ENCODE measurements around the gene ZNF3.

The ZNF3 gene

GRCh38 chr7:100065452-100066186 lies 15.9 kb downstream of the ZNF3 start:
- Histone ChIP-seq H3K9me3 (ENCODE audit: insufficient read depth, low read depth, low read length) (peaks cover under 1% of the 10 kb centered on the region; the same call in 1 of the 2 replicates), H3K4me3 (ENCODE audit: low read length, poor library complexity, severe bottlenecking) (no peak overlapping the region), H3K9ac (ENCODE audit: low read depth, low read length, poor library complexity, severe bottlenecking) (no peak overlapping the region), H2AFZ (ENCODE audit: low read length) (no peak overlapping the region), H3K27me3 (ENCODE audit: insufficient read depth, low read length, poor library complexity, severe bottlenecking) (no peaks in the 10 kb centered on the region), H3K79me2 (ENCODE audit: insufficient read depth, low read length) (no peaks in the 10 kb centered on the region), H3K4me1 (ENCODE audit: insufficient read depth, low read length, poor library complexity, severe bottlenecking) (no peaks in the 10 kb centered on the region), H3F3A (ENCODE audit: low read depth) (no peaks in the 10 kb centered on the region), H3K4me2 (ENCODE audit: low read depth, low read length, poor library complexity, severe bottlenecking) (no peak overlapping the region), H3K36me3 (ENCODE audit: insufficient read depth, low read length) (peaks cover 24% of the 10 kb centered on the region; the same call in 1 of the 2 replicates), H3K9me2 (replicated peaks; ENCODE audit: low read depth, low read length) (no peaks in the 10 kb centered on the region), H4K20me1 (ENCODE audit: insufficient read depth, low read length, poor library complexity, severe bottlenecking) (no peaks in the 10 kb centered on the region)
- TF ChIP-seq EZH2phosphoT487 (IDR thresholded peaks at IDR 0.05; ENCODE audit: borderline replicate concordance) (no peak), CTCF (conservative IDR thresholded peaks at IDR 0.05; ENCODE audit: low read length) (no peak)

GRCh38 chr7:100064162-100064561 lies 17.4 kb downstream of the ZNF3 start:
- Histone ChIP-seq H2AFZ (ENCODE audit: low read length) (no peak overlapping the region), H3K4me1 (ENCODE audit: insufficient read depth, low read length, poor library complexity, severe bottlenecking) (no peaks in the 10 kb centered on the region), H3K27me3 (ENCODE audit: insufficient read depth, low read length, poor library complexity, severe bottlenecking) (no peaks in the 10 kb centered on the region), H3K9me3 (ENCODE audit: insufficient read depth, low read depth, low read length) (no peaks in the 10 kb centered on the region), H3F3A (ENCODE audit: low read depth) (no peaks in the 10 kb centered on the region), H3K79me2 (ENCODE audit: insufficient read depth, low read length) (no peaks in the 10 kb centered on the region), H3K4me3 (ENCODE audit: low read length, poor library complexity, severe bottlenecking) (no peak overlapping the region), H3K9ac (ENCODE audit: low read depth, low read length, poor library complexity, severe bottlenecking) (no peak overlapping the region), H3K9me2 (replicated peaks; ENCODE audit: low read depth, low read length) (no peaks in the 10 kb centered on the region), H3K36me3 (ENCODE audit: insufficient read depth, low read length) (peaks cover 14% of the 10 kb centered on the region; the same call in 1 of the 2 replicates), H3K4me2 (ENCODE audit: low read depth, low read length, poor library complexity, severe bottlenecking) (no peak overlapping the region), H4K20me1 (ENCODE audit: insufficient read depth, low read length, poor library complexity, severe bottlenecking) (no peaks in the 10 kb centered on the region)
- no peak for TF ChIP-seq CTCF (conservative IDR thresholded peaks at IDR 0.05; ENCODE audit: low read length)
- no peak for TF ChIP-seq EZH2phosphoT487 (IDR thresholded peaks at IDR 0.05; ENCODE audit: borderline replicate concordance)

GRCh38 chr7:100063376-100063775 lies 18.1 kb downstream of the ZNF3 start:
- Histone ChIP-seq H3K79me2 (ENCODE audit: insufficient read depth, low read length) (no peaks in the 10 kb centered on the region), H3K27me3 (ENCODE audit: insufficient read depth, low read length, poor library complexity, severe bottlenecking) (no peaks in the 10 kb centered on the region), H3F3A (ENCODE audit: low read depth) (no peaks in the 10 kb centered on the region), H4K20me1 (ENCODE audit: insufficient read depth, low read length, poor library complexity, severe bottlenecking) (no peaks in the 10 kb centered on the region), H3K9me3 (ENCODE audit: insufficient read depth, low read depth, low read length) (no peaks in the 10 kb centered on the region), H3K9me2 (replicated peaks; ENCODE audit: low read depth, low read length) (no peaks in the 10 kb centered on the region), H3K36me3 (ENCODE audit: insufficient read depth, low read length) (peaks cover 15% of the 10 kb centered on the region; the same call in 1 of the 2 replicates), H3K4me3 (ENCODE audit: low read length, poor library complexity, severe bottlenecking) (no peak overlapping the region), H2AFZ (ENCODE audit: low read length) (no peak overlapping the region), H3K9ac (ENCODE audit: low read depth, low read length, poor library complexity, severe bottlenecking) (no peak overlapping the region), H3K4me1 (ENCODE audit: insufficient read depth, low read length, poor library complexity, severe bottlenecking) (no peaks in the 10 kb centered on the region), H3K4me2 (ENCODE audit: low read depth, low read length, poor library complexity, severe bottlenecking) (no peak overlapping the region)
- no peak for TF ChIP-seq CTCF (conservative IDR thresholded peaks at IDR 0.05; ENCODE audit: low read length)
- TF ChIP-seq EZH2phosphoT487 (IDR thresholded peaks at IDR 0.05; ENCODE audit: borderline replicate concordance), result no peak
